ENCODE data around the gene TBC1D9. TPM values are rescaled to one million over a fixed set of nuclear protein-coding genes. Genes with fewer than 3 reads are reported as not detected.

The TBC1D9 gene
- total and polyA plus RNA-seq, 10 of the 15 experiments (the other 5 are each of a cell fraction or from before 2014, with no cell fraction given), result 0.87 to 14.9 (median 7.1) TPM

DNA sequence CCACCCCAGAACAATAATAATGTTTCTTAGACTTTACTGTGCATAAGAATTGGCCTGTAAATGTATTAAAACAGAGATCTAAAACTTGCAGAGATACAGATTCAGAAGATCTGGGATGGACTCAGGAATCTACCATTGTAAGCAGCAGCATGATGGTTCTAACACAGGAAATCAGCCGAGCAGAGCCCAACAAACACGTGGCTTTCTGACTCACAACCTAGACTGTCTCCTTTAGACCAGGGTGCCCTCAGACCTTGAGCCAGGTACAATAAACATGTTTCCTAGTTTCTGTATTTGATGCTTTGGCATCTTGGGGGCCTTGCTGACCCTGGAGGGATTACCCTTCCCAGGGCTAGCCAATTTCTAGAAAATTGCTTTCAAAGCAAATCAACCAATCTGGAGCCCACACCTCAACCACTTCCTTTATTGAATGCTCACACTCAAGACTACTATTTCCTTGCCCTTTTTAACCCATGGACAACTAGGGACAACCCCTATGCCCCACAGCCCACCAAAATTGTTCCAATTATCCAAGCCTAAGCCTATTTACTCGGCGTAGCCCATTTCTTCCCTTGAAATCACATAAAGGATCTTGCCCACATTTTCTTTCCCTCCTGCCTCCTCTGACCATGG, 80.5 kb downstream of the TBC1D9 start (continued):
- TF ChIP-seq GATAD2B (conservative IDR thresholded peaks at IDR 0.05; ENCODE audit: low read depth), result no peak
- no peak for TF ChIP-seq ZSCAN29 (IDR thresholded peaks at IDR 0.05)
- TF ChIP-seq TARDBP (IDR thresholded peaks at IDR 0.05; ENCODE audit: borderline replicate concordance), result no peak
- TF ChIP-seq MYC (IDR thresholded peaks at IDR 0.05; ENCODE audit: insufficient read depth, insufficient read length, insufficient replicate concordance, low read length, severe bottlenecking), result no peak
- TF ChIP-seq SREBF2 (IDR thresholded peaks at IDR 0.05; ENCODE audit: low read length), result no peak
- TF ChIP-seq NFIC (IDR thresholded peaks at IDR 0.05; ENCODE audit: low read depth, low read length), result no peak

DNA sequence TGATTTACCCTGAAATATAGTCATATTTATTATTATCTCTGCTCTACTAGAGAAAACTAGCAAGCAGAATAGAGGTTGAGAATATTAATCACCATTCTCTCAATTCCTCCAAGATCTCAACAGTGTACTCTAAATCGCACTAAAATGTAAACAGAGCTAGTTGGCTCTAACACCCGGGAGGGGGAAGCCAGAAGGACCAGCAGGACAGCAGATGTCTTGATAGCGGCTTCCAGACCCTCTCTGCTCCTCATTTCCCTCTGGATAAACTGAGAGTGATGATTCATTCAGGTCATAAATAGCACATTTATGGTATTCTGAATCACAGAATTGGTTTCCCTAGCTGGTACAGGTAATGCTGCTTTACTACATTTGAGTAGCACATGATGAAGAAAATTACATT, 82.5 kb downstream of the TBC1D9 start:
- no TSS peak for BruUV-seq (replicated peaks)
- WGBS (ENCODE audit: insufficient coverage, insufficient replicate concordance, low lambda C conversion rate, missing lambda C conversion rate), result 4% methylated on average over 3 of the region's 3 CpGs
- ATAC-seq (no peak), FAIRE-seq (no peak), DNase-seq (ENCODE audit: low read depth, low spot score) (no peak)
- H2AFZ ChIP-seq (ENCODE audit: control insufficient read depth, low read depth, low read length), result no peak overlapping the region
- no peak overlapping the region for H3K9ac ChIP-seq (ENCODE audit: control insufficient read depth, insufficient read depth, low read length)
- POLR2A ChIA-PET, result no interaction called here
- TF ChIP-seq IKZF1 (conservative IDR thresholded peaks at IDR 0.05), result no peak
- CTCF ChIA-PET, result no interaction called here
- intact Hi-C loops (cut with micrococcal nuclease; ENCODE audit: unreplicated experiment), result no loop called here
- no peak overlapping the region for H3K27ac ChIP-seq (ENCODE audit: control insufficient read depth, insufficient read depth)
- SMC1A ChIA-PET (ENCODE audit: uncharacterized antibody, unreplicated experiment), result no interaction called here
- no peaks in the 10 kb centered on the region for H3K79me2 ChIP-seq (ENCODE audit: control insufficient read depth, insufficient read depth, low read length)
- in situ Hi-C loops (cut with MboI), result no loop called here
- RAD21 ChIA-PET (ENCODE audit: unreplicated experiment), result no interaction called here
- H4K20me1 ChIP-seq (ENCODE audit: control insufficient read depth, insufficient read depth), result no peaks in the 10 kb centered on the region
- H3K9me3 ChIP-seq (replicated peaks; ENCODE audit: control insufficient read depth, insufficient read depth, low read length), result no peaks in the 10 kb centered on the region
- peaks cover 0 to 5% of the 10 kb centered on the region in 2 experiments; a peak in 2 of 4 replicates for H3K36me3 ChIP-seq (ENCODE audit: control insufficient read depth in 2 of 2, insufficient read depth in 2 of 2, low read length in 1 of 2)
- no peak overlapping the region for H3K4me3 ChIP-seq
- no peaks in the 10 kb centered on the region for H3K4me1 ChIP-seq (ENCODE audit: control insufficient read depth, insufficient read depth, low read length)
- H3K4me2 ChIP-seq (ENCODE audit: control insufficient read depth, insufficient read depth), result no peak overlapping the region
- H3K27me3 ChIP-seq (replicated peaks in 1 of 2; ENCODE audit: control insufficient read depth in 2 of 2, insufficient read depth in 2 of 2, low read length in 1 of 2), result no peaks in the 10 kb centered on the region
